GM15510 (cell line): ENCODE data around the gene MYO9A.

Experiments
- POLR2A ChIP-seq: IDR thresholded peaks from 3 replicates; pipeline ENCODE4 v1.6.1; 2011; ENCODE audit warnings: borderline replicate concordance; ENCODE audit not compliant: insufficient read length; ENCODE audit errors: extremely low read depth

Gene MYO9A

DNA sequence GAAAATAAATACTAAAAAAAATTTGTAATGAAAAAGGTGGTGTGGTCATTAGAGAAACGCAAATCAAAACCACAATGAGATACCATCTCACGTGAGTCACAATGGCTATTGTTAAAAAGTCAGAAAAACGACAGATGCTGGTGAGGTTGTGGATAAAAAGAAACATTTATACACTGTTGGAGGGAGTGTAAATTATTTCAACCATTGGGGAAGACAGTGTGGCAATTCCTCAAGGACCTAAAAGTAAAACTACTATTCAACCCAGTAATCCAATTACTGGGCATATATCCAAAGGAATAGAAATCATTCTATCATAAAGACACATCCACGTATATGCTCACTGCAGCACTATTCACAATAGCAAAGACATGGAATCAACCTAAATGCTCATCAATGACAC lies 120.3 kb downstream of the MYO9A start:
- TF ChIP-seq POLR2A: no peak

DNA sequence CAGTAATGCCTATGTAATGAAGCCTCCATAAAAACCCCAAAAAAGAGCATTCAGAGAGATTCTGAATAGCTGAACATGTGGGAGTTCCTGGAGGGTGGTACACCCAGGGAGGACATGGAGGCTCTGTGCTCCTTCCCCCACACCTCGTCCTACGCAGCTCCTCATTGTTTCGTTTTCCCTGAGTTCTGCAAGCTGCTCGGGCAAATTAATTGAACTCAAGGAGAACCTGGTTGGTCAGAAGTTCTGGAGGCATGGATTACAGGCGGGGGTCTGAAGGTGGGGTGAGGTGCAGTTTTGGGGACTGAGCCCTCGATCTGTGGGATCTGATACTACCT lies 142.2 kb downstream of the MYO9A start:
- no peak for TF ChIP-seq POLR2A

DNA sequence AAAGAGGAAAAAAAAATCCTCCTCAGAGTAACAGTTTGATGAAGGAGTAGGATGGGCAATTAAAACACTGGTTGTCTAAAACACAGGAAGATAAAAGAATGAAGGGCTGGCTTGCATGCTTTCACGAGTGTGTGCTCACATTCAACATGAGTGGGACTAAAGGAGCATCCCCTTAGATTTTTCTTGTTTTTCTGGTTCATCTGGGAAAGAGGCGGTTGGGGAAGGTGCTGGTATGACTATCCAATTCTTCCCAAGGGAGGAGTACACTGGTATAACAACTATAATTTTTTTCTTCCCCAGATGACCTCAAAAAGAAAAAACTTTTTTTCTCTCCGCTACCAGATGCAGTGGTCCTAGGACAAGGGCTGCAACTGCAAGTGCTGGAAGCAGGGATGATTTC lies 143.7 kb downstream of the MYO9A start:
- TF ChIP-seq POLR2A: no peak

DNA sequence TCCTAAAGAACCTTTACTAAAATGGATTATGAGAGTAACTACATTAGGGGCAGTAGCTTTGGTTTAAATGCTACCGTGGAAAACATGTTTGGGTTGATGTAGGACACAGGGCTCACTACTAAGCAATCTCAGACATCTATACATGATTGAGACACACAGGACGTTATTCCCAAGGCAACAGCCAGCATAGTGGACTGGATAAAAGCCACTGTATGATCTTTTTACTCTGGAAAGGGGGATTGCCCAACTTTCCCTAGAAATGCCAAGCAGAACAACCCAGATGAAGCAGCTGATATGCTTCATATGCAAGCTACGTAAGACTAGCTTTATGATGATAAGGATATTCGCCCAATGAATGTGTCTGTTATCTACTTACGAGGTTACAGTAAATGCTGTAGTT lies 144.6 kb downstream of the MYO9A start:
- no peak for TF ChIP-seq POLR2A

DNA sequence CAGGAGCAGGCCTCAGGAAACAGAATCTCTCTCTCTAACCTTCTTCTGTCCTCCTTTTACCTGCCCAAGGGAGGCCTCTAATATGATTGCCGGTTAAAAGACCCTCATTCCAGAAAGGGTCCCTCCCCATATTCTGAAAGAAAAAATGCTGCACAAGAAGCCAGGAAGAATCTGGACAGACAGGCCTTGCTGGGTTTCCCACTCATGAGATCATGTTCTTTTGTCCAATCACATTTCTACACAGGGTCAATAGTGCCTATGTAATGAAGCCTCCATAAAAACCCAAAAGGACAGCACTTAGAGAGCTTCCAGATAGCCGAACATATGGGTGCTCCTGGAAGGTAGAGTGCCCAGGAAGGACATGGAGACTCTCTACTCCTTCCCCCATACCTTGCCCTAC lies 146.0 kb downstream of the MYO9A start:
- TF ChIP-seq POLR2A: no peak

DNA sequence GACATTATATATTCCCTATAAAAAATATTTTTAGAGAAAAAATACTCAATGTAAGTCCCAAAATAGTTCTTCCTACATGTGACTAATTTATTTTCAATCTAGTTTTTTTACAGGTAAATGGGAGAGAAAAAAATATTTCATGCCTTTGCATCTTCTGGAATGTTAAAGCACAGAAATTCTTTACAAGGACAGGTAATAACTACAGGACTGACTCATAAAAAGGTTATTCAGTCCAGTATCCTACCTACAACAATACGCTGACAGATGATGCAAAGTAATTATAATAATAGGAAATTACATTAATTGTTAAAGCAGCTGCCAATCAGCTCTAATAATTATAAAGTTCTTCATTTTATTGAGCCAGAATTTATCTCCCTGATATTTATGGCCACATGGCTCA lies 147.5 kb downstream of the MYO9A start:
- no peak for TF ChIP-seq POLR2A

DNA sequence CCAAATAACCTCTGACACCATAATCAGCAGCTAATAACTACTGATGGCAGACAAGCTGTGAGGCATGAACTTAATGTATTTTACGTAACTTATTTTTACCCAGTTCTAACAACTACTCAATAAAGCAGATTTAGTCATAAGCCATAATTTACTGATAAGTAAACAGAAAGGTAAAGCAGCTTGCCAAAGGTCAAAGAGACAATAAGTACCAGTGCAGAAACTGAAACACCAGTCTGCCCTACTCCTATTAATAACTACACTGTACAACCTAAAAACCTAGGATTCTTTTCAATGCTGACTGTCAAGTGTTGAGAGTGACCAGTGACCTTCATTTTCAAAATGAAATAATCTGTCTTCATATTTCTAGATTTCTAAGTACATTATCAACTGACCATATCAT lies 155.4 kb downstream of the MYO9A start:
- no peak for TF ChIP-seq POLR2A

DNA sequence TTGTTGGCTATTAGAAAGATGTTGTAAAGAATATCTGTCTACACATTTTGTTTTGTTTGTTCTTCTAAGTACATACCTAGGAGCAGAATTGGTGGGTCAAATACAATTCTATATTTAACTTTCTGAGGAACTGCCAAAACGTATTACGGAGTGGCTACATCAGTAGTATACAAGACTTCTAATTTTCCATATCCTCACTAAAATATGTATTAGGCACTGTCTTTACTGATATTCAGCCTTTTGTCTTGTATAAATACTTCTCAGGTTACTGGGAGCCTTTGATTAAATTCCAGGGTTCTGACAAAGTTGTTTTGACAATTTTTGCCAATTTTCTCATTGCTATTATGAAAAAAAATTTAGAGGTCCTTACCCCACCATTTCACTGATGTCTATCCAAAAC lies 160.9 kb downstream of the MYO9A start:
- no peak for TF ChIP-seq POLR2A

DNA sequence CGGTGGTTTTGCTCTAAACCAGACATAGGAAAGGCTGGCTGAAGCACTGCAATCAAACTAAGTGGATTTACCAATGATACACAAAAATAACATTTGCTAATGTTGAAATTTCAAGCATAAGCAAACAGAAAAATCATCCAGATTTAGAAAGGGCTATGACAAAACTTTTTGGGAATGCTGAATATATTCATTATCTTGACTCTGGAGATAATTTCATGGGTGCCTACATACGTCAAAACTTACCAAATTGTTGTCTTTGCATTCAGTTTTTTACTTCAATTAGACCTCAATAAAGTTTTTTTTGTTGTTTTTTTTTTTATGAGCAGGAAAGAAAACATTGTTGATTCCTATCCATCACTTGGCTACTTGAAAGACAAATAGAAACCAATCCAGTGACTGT lies 166.8 kb downstream of the MYO9A start:
- no peak for TF ChIP-seq POLR2A

DNA sequence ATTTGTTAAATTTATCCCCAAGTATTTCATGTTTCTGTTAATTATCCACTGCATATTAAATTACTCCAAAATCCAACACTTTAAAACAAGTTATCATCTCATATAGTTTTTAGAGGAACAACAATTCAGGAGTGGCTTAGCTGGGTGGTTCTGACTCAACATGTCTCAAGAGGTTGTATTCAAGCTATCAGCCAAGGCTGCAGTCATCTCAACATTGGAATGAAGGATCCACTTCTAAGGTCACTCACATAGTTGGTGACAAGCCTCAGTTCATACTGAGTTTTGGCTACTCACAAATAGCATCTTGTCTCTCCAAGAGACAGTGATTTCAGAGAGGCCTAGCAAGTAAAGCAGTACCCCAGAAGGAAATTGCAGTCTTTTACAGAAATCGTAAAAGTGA lies 172.9 kb downstream of the MYO9A start:
- TF ChIP-seq POLR2A: no peak

DNA sequence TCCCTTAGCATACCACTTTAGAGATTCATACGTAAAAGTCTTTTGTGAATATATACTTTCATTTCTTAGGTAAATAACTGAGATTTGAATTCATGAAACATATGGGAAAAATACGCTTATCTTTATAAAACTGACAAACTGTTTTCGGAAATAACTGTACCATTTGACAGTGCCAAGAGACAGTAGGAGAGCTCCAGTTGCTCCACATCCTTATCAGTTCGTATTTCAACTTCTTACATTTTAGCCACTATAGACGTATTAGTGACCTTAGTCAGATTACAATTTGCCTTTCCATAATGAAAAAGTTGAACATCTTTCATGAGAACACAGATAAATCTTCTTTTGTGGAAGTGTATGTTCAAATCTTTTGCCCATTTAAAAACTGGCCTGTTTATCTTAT lies 174.1 kb downstream of the MYO9A start:
- TF ChIP-seq POLR2A: no peak

DNA sequence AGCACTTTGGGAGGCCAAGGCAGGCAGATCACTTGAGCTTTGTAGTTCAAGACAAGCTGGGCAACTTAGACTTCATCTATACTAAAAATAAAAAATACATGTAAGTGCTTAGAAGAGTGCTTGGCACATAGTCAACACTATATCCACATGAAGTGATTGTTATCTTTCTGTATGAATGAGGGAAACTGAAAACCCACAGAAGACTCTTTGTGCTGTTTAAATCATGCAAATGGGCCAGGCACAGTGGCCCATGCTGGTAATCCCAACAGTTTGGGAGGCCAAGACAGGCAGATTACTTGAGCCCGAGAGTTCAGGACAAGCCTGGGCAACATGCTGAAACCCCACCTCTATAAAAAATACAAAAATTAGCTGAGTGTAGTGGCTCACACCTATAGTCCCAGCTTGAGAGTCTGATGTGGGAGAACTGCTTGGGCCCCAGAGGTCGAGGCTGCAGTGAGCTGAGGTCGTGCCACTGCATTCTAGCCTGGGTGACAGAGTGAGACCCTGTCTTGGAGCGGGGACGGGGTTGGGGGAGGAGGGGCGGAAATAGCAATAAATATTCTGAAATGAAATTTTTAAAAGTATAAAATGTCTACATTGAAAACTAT lies 177.9 kb downstream of the MYO9A start:
- TF ChIP-seq POLR2A: no peak

DNA sequence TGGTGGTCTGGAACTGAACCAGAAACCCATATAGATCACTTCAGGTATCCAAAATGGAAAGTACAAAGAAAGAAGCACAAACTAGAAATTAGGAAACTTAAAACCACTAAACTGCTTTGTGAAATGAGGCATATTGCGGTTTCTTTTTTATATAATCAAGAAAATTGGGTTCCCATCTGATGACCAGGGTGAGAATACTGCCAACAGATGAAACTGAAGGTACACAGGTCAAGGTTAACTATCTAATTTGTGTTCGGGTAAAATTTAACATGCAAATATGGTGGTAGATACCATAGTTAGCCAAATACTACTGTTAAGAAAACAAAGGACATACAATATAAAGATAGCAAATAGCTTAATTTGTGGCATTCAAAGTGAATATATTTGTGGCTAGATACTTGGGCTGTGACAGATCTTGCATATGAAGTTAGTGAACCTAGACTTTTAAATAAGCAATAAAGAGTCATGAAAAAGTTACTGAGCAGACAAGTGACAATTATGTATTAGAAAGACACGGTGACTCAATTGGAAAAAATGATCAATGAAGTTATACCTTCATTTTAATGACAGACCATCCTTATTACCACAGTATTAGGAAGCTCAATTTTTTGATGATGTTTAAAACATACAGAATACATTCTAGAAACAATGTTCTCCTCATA lies 180.2 kb downstream of the MYO9A start:
- no peak for TF ChIP-seq POLR2A

DNA sequence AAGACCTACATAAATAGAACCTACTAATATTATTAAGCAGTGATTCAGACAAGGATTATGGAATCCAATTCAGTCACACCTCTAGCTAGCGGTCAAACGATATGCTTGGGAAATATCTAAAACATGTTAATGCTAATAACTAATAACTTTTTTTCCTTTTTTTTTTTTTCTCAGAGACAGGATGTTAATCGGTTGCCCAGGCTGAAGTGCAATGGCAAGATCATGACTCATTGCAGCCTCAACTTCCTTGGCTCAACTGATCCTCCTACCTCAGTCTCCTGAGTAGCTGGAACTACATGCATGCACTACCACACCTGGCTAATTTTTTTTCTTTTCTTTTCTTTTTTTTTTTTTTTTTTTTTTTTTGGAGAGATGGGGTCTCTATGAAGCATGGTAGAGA lies 183.5 kb downstream of the MYO9A start:
- TF ChIP-seq POLR2A: no peak

DNA sequence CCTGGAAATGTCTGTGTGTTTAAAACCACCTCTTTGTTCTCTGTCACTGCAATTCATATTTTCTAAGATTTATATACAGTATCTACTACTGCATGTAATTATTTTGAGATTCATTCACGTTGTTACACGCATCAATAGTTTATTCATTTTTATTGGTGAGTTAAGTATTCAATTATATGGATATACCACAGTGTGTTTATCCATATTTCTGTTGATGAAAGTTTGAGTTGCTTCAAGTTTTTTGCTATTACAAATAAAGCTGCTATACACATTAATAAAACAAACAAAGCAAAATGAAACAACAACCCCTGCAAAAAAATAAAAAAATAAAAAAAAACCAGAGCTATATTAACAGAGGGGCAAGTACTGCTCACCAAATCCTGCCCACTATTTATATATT lies 185.3 kb downstream of the MYO9A start:
- TF ChIP-seq POLR2A: no peak

DNA sequence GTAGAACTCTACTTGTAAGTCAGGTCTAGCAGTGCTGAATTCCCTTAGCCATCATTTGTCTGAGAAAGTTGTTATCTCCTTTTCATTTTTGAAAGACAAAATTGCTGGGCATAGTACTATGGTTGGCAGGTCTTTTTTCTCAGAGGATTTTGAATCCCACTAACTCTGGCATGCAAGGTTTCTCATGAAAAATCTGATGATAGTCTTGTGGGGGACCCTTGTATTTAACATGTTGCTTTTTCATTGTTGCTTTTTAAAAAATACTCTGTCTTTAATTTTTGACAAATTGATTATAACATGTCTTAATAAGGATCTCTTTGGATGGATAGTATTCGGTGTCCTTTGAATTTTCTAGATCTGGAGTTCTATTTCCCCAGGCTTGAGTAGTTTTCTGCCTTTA lies 186.7 kb downstream of the MYO9A start:
- TF ChIP-seq POLR2A: no peak

DNA sequence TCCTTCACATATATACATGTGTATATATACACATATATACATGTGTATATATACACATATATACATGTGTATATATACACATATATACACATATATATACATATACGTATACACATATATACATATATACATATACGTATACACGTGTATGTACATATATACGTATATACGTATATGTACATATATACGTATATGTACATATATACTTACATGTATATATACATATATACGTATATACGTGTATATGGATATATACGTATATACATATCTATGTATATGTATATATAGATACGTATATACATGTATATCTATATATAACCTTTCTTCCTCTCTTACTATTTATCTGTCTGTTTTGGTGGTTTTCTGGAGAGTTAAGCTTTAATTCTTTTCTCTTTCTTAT lies 192.8 kb downstream of the MYO9A start:
- no peak for TF ChIP-seq POLR2A
